Mesodermal cell (in vitro differentiated cells): Measurements from ENCODE around the gene GFI1.

Source experiments
- H3K27ac ChIP-seq: 2 replicates; pipeline ENCODE4 v1.7.0; 2013; ENCODE audit warnings: mild to moderate bottlenecking, low read depth, low read length, moderate library complexity; ENCODE audit not compliant: severe bottlenecking
- H3K36me3 ChIP-seq: 2 replicates; pipeline ENCODE4 v1.7.1; 2013; ENCODE audit warnings: mild to moderate bottlenecking, low read length, moderate library complexity; ENCODE audit not compliant: control insufficient read depth, insufficient read depth
- H3K4me1 ChIP-seq: one replicate; pipeline ENCODE4 v1.7.1; 2013; ENCODE audit warnings: mild to moderate bottlenecking, low read length; ENCODE audit not compliant: insufficient read depth, control insufficient read depth, poor library complexity, severe bottlenecking
- H3K4me3 ChIP-seq: 2 replicates; pipeline ENCODE4 v1.7.0; 2013; ENCODE audit warnings: low read length, control low read depth, mild to moderate bottlenecking; ENCODE audit not compliant: insufficient read depth, poor library complexity, severe bottlenecking; ENCODE audit errors: extremely low read depth
- H3K9me3 ChIP-seq: 2 replicates; pipeline ENCODE4 v1.7.1; 2013; ENCODE audit warnings: mild to moderate bottlenecking, low read length, moderate library complexity; ENCODE audit not compliant: control insufficient read depth
- WGBS, 2 experiments: methylation state at CpG; one replicate each; pipeline ENCODE4 v1.1.5; 2013; ENCODE audit warnings: missing lambda C conversion rate in 2 of 2; ENCODE audit not compliant: insufficient coverage in 2 of 2; 5-methylcytosine and 5-hydroxymethylcytosine counted together

Gene GFI1

DNA sequence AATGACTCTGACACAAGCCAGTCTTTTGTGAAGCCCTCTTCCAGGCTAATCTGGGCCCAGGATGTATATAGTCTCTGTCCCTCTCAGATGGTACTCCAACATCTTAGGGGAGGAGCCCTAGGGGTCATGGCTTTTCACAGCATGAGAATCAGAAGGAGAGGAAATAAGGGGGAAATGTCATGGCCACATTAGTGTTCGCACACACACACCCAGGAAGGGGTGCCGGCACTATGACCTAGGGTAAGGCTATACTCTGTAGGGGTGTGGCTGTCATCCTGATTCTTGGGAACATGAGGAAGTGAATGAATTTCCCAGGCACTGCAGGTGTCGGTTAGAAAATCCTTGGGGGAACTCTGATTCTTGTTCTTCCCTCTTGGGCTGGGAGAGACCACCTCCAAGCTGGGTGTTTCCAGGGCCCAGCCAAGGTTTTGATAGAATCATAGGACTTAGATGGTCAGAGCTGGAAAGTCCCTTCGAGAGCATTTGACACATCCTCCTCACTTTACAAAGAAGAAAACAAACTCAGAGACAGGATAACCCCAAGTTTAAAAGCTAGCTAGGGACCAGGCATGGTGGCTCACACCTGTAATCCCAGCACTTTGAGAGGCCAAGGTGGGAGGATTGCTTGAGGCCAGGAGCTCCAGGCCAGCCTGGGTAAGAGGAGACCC is 22.0 kb downstream of the GFI1 start:
- no peaks in the 10 kb centered on the region for H3K9me3 ChIP-seq
- no peaks in the 10 kb centered on the region for H3K4me1 ChIP-seq
- H3K4me3 ChIP-seq, result no peak overlapping the region
- H3K27ac ChIP-seq, result no peak overlapping the region
- 93% methylated on average over 2 to 3 of the region's 4 CpGs for WGBS, 2 experiments
- no peaks in the 10 kb centered on the region for H3K36me3 ChIP-seq

DNA sequence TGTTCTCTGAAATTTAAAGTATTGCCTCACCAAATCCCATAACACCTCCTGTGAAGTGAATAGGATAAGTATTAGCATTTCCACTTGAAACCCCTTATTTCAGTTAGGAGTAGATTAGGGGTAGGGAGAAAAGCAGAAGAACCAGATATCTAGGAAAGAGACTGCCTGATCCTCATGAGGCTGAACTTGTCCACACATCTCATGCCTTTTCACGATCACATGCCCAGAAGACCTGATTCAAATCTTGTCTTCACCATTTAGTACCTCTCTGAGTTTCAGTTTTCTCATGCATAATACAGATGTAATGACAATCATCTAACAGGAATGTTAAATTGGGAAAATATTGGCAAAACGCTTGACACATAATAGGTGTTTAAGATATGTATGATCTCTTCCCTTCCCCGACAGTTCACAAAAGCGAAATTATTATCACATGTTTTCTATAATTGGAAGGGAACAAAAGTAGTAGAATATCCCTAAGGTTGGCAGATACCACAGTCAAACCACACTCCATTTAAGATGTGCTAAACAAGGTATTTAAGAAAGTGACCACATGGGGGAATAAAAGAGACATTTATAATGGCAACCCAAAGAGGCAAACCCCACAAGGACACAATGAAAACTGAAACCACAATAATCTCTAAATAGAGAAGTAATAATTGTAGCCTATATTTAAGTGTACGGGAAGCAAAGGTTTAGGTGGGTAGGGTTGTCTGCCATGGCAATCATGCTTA is 25.2 kb downstream of the GFI1 start:
- H3K4me1 ChIP-seq, result no peaks in the 10 kb centered on the region
- H3K27ac ChIP-seq, result no peak overlapping the region
- H3K9me3 ChIP-seq, result no peaks in the 10 kb centered on the region
- H3K36me3 ChIP-seq, result no peaks in the 10 kb centered on the region
- H3K4me3 ChIP-seq, result no peak overlapping the region
- WGBS, 2 experiments, result 60% methylated on average over 1 of the region's 5 CpGs; no CpG with 5 or more reads in 1 of the 2 experiments

DNA sequence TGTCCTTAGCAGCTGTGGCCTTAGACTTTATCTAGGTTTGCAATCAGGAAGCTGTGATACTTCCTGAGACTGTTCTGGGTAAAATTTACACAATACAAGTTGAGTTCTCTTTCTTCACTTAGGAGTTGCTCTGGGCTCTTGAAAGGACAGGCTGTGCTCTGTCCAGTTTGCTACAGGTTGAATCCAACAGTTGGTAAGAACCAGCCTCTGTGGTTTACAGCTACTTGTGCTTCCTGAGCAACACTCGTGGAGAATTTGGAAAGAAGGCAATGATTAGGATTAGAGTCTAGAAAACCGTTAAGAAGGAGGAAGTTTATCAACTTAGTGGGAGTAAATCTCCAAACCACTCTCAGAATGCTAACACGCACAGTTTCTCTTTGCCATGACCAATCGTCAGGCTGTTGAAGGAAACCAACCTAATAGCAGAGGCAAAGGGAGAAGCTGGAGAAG is 26.8 kb downstream of the GFI1 start:
- Histone ChIP-seq H3K36me3 (no peaks in the 10 kb centered on the region), H3K4me3 (no peak overlapping the region), H3K4me1 (no peaks in the 10 kb centered on the region), H3K27ac (peak overlapping the region; percentile 24), H3K9me3 (no peaks in the 10 kb centered on the region)
- WGBS, 2 experiments, result 100% methylated on average over 2 of the region's 4 CpGs

DNA sequence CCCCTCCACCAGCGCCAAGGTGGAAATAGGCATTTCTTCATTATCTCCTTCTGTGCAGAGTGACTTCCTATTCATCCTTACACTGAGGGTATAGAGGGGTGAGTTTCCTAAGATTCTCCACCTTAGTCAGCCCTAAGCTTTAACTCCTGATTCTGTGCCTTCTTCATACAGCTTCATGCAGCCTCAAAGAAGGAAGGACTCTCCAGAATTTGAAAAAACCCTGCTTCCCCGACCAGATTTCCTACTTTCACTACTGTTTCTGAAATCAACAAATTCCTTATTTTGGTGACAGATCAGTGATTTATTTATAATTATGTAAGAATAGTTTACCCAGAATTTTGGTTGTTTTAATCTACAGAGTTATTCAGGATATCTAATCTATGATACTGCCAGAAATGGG is 28.6 kb downstream of the GFI1 start:
- Histone ChIP-seq H3K4me3 (no peak overlapping the region), H3K9me3 (no peaks in the 10 kb centered on the region), H3K36me3 (no peaks in the 10 kb centered on the region), H3K4me1 (no peaks in the 10 kb centered on the region), H3K27ac (no peak overlapping the region)
- WGBS, 2 experiments, result no CpG with 5 or more reads among the region's 2 CpGs

DNA sequence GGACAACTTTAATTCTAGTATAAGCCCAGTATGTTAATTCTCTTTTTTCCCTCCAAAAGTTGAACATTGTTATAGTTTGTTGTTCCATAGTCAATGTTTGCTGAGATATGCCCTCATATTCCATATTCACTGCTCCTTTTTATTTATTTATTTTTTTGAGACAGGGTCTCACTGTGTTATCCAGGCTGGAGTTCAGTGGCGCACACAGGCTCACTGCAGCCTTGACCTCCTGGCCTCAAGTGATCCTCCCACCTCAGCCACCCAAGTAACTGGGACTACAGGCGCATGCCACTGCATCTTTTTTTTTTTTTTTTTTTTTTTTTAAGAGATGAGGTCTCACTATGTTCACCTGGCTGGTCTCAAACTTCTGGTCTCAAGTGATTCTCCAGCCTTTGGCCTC is 38.7 kb downstream of the GFI1 start:
- Histone ChIP-seq H3K27ac (no peak overlapping the region), H3K4me3 (no peak overlapping the region), H3K36me3 (no peaks in the 10 kb centered on the region), H3K4me1 (peaks cover 29% of the 10 kb centered on the region), H3K9me3 (no peaks in the 10 kb centered on the region)
- WGBS, 2 experiments, result 100% methylated on average over 1 of the region's 2 CpGs; no CpG with 5 or more reads in 1 of the 2 experiments

DNA sequence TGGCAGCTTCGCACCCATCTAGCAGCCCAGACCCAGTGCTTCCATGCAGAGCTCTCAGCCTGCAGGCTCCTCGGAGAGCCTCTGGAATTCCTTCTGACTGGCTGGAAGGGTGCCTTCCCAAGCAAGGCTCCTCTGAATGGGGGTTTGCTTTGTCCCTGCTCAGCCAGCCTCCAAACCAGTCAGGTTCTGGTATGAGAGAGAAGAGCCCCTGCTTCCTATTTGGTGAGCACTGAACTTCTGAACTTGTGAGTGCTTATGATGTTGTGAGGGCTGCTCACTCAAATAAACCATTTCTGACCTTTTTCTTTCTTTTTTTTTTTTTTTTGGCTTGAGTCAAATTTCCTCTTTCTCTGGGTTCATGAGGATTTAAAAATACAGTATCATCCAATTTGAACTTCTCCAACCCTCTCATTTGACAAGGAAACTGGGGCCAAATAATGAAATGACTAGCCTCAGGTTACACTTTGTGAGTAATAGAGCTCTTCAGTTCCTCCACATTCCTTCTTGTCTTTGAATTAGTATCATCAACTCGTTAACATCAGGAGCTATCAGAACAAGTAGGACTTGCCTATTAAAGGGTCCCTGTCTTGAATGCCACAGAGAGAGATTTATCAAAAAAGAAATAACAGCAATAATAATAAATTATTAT is 39.6 kb downstream of the GFI1 start:
- Histone ChIP-seq H3K27ac (peak overlapping the region; percentile 94), H3K9me3 (no peaks in the 10 kb centered on the region), H3K36me3 (no peaks in the 10 kb centered on the region), H3K4me1 (peaks cover 29% of the 10 kb centered on the region), H3K4me3 (no peak overlapping the region)
- WGBS, 2 experiments, result 45 to 49% methylated on average over 2 of the region's 3 CpGs

DNA sequence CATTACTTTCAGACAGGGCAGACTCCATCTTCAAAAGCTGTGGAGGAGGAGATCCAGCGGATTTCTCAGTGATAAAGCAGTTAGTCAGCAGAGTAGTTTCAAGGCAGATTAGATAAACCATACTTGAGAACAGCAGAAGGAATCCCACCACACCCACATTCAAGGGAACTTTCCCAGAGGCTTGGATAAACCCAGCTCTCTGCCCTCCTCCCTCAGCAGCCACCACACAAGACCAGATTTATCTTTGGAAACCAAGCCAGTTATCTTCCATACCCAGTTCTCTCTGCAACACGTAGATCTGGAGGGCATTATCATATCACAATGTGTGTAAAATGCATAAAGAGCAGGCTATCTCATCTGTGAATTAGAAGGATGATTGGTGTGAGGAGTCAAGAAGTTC is 40.2 kb downstream of the GFI1 start:
- no peaks in the 10 kb centered on the region for H3K36me3 ChIP-seq
- WGBS, 2 experiments, result no CpG with 5 or more reads among the region's 2 CpGs
- no peaks in the 10 kb centered on the region for H3K9me3 ChIP-seq
- peaks cover 29% of the 10 kb centered on the region for H3K4me1 ChIP-seq
- peak overlapping the region; percentile 94 for H3K27ac ChIP-seq
- H3K4me3 ChIP-seq, result no peak overlapping the region

DNA sequence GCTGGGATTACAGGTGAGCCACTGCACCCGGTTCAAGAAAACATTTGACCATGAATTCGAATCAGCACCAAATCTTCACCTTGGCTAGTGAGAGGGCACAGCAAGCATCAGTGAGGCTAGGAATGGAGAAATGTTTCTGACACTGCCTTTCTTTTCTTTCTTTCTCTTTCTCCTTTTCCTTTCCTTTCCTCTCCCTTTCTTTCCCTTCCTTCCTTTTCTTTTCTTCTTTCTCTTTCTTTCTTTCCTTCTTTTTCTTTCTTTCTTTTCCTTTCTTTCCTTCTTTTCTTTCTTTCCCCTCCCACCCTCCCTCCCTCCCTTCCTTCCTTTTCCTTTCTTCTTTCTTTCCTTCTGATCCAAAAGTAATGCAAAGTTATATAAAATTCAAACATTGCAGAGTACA is 40.9 kb downstream of the GFI1 start:
- WGBS, 2 experiments, result 100% methylated on average over 1 of the region's 2 CpGs; no CpG with 5 or more reads in 1 of the 2 experiments
- H3K4me3 ChIP-seq, result no peak overlapping the region
- H3K27ac ChIP-seq, result peak overlapping the region; percentile 94

DNA sequence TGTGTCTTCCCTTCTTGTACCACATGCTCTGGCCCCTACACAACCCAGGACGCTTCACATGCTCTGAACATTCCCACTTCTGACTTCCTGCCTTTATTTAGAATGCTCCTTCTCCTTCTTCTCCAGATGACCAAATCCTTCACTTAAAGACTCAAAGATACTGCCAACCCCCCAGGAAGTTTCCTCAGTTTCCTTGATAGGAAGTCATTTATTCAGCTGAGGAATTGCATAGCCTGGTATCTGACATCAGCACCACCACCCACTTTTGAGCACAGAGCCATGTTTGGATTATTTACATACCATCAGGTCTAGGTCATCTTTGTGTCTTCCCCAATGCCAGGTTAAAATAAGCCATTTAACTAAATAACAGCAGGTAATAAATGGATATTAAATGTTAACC is 42.4 kb downstream of the GFI1 start:
- H3K27ac ChIP-seq, result peak overlapping the region; percentile 80
- H3K4me3 ChIP-seq, result no peak overlapping the region
- H3K9me3 ChIP-seq, result no peaks in the 10 kb centered on the region
- WGBS, 2 experiments, result 62 to 75% methylated on average over 1 of the region's 1 CpG
- H3K36me3 ChIP-seq, result no peaks in the 10 kb centered on the region
- peaks cover 29% of the 10 kb centered on the region for H3K4me1 ChIP-seq

More for the DNA sequence above, 40.9 kb downstream of the GFI1 start:
- Histone ChIP-seq H3K9me3 (no peaks in the 10 kb centered on the region), H3K36me3 (no peaks in the 10 kb centered on the region), H3K4me1 (peaks cover 29% of the 10 kb centered on the region)

DNA sequence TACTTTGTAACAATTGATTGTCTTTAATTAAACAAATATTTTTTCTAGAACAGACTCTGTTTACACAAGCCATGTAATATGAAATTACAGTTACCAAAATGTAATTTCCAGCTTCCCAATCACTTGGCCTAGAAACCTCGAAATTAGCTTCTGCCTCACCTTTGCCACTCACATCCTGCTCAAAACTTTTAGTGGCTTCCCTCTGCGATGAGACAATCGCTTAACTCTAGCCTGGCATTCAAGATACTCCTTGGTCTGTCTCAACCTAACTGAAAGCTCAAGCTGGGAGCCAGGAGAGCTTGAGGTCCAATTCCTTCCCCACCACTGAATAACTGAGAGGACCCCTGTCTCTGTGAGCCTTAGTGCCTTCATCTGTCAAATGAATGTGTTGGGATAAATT is 42.8 kb downstream of the GFI1 start:
- Histone ChIP-seq H3K9me3 (no peaks in the 10 kb centered on the region), H3K4me1 (peaks cover 29% of the 10 kb centered on the region), H3K4me3 (no peak overlapping the region), H3K36me3 (no peaks in the 10 kb centered on the region), H3K27ac (peak overlapping the region; percentile 80)
- WGBS, 2 experiments, result 92 to 96% methylated on average over 3 of the region's 3 CpGs
